Measurements from ENCODE around the gene METAP1D. TPM values are rescaled to one million over a fixed set of nuclear protein-coding genes. Genes with fewer than 3 reads are reported as not detected.
A peak's percentile ranks its signal among the peaks of the same experiment; 100 is the strongest.

The METAP1D gene
- polyA plus RNA-seq, 1 of the 3 experiments (the other 2 are of a cell fraction), result 10.3 TPM

DNA sequence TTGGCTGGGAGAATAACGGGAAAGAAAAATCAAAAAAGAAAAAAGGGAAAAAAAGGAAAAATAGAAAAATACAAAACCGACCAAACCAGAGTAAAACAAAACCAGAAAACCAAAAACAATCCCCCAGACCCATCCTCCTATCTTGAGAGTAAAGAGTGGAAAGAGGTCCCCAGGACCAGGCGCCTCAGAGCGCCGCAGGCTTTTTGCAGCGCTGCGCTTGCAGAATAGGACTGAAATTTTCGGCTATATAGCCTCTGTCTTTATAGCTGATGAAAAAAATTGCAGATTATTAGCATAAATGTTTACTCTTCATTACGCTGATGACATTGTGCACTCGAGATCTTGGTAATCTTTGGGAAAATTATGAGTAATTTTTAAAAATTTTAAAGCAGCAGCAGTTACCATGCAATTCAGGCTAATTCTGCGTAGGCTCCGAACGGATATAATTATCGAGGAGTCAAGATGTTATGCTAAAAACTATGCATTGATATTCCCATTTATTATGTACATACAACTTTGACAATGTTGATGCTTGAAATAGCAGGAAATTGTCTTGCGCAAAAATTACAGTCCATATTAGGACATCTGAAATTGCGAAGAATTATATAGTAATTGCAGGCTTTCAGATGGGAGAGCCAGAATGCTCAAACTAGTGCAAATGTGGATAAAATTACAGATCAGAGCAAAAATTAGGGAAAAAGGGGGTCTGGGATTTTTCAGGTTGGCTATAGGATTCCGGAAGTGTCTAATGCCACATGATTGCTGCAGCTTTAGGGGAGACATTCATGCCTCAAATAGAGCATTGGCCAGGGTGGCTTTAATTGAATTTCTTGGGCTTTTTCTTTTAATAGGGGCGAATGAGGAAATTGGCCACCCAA, 93.9 kb downstream of the METAP1D start:
- Histone ChIP-seq H3K79me2 (ENCODE audit: insufficient read depth) (no peaks in the 10 kb centered on the region), H3K9ac (no peak overlapping the region), H4K20me1 (ENCODE audit: insufficient read depth) (0 out of 2 replicates have a peak, but pooled peaks cover 18% of the 10 kb centered on the region), H3K9me3 (no peaks in the 10 kb centered on the region), H3F3A (replicated peaks; ENCODE audit: insufficient read depth) (peaks cover 23% of the 10 kb centered on the region), H3K27ac (ENCODE audit: low read depth in 2 of 2, low read length in 1 of 2) (no peak overlapping the region), H3K4me1 (ENCODE audit: control insufficient read depth in 1 of 2, insufficient read depth in 2 of 2, low read depth in 1 of 2, low read length in 1 of 2) (peaks cover 17 to 20% of the 10 kb centered on the region in 2 experiments; a peak in 3 of 4 replicates), H3K4me3 (ENCODE audit: low read depth in 2 of 2, low read length in 1 of 2) (no peak overlapping the region), H3K9me2 (no peaks in the 10 kb centered on the region), H3K36me3 (replicated peaks in 1 of 2; ENCODE audit: control insufficient read depth in 1 of 2, insufficient read depth in 2 of 2, low read length in 1 of 2) (no peaks in the 10 kb centered on the region), H2AFZ (ENCODE audit: low read depth) (no peak overlapping the region), H3K4me2 (peak overlapping the region; percentile 90; the same call in 1 of the 2 replicates), H3K27me3 (ENCODE audit: insufficient read depth) (peaks cover 78% of the 10 kb centered on the region)
- ChIA-PET CTCF (interaction anchor here (1.0 kb wide), 1 partner anchor 11 kb away, joined by 5 read pairs; no protein-coding TSS in a partner anchor), POLR2A (no interaction called here)
- no peak for TF ChIP-seq SMC3 (IDR thresholded peaks at IDR 0.05; ENCODE audit: low read depth, low read length)
- TF ChIP-seq CHD2 (IDR thresholded peaks at IDR 0.05; ENCODE audit: low read length, partially characterized antibody), result no peak
- no peak for TF ChIP-seq TAF1 (IDR thresholded peaks at IDR 0.05; ENCODE audit: borderline replicate concordance, low read depth, low read length)
- TF ChIP-seq FOXJ3 (CRISPR knock-in tag; IDR thresholded peaks at IDR 0.05), result no peak
- TF ChIP-seq, protein P1, sequence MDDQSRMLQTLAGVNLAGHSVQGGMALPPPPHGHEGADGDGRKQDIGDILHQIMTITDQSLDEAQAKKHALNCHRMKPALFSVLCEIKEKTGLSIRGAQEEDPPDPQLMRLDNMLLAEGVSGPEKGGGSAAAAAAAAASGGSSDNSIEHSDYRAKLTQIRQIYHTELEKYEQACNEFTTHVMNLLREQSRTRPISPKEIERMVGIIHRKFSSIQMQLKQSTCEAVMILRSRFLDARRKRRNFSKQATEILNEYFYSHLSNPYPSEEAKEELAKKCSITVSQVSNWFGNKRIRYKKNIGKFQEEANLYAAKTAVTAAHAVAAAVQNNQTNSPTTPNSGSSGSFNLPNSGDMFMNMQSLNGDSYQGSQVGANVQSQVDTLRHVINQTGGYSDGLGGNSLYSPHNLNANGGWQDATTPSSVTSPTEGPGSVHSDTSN (IDR thresholded peaks at IDR 0.05), result no peak
- TF ChIP-seq FOXM1 (IDR thresholded peaks at IDR 0.05; ENCODE audit: low read depth), result no peak
- no peak for TF ChIP-seq RFX5 (IDR thresholded peaks at IDR 0.05; ENCODE audit: low read length)
- no peak for TF ChIP-seq GATA2 (CRISPR knock-in tag; IDR thresholded peaks at IDR 0.05)
- TF ChIP-seq RCOR1 (IDR thresholded peaks at IDR 0.05; ENCODE audit: low read length), result no peak
- TF ChIP-seq EZH2phosphoT487 (IDR thresholded peaks at IDR 0.05; ENCODE audit: borderline replicate concordance, low read depth), result peak; percentile 97; the same call in 1 of the 2 replicates
- 0 out of 2 replicates have a peak, but pooled peaks have one; percentile 11 for TF ChIP-seq POLR2AphosphoS5 (IDR thresholded peaks at IDR 0.05; ENCODE audit: low read depth, low read length)
- no peak for TF ChIP-seq TCF12 (IDR thresholded peaks at IDR 0.05)
- no peak for TF ChIP-seq TEAD4 (IDR thresholded peaks at IDR 0.05; ENCODE audit: borderline replicate concordance, insufficient read depth)
- TF ChIP-seq SIN3A (IDR thresholded peaks at IDR 0.05; ENCODE audit: borderline replicate concordance, low read depth, low read length), result no peak
- TF ChIP-seq RXRA (IDR thresholded peaks at IDR 0.05; ENCODE audit: borderline replicate concordance, low read depth), result no peak
- TF ChIP-seq RAD21 (IDR thresholded peaks at IDR 0.05; ENCODE audit: low read length), result no peak
- DNase-seq, result peak; percentile 23
- 15% methylated on average over 18 of the region's 18 CpGs for WGBS (ENCODE audit: low lambda C conversion rate)

All from SK-N-SH (cell line).